CD4-positive, alpha-beta memory T cell (primary cell): ENCODE data around the gene MUCL3. TPM values are rescaled to one million over a fixed set of nuclear protein-coding genes. Genes with fewer than 3 reads are reported as not detected.

ENCODE experiments used
- CTCF ChIA-PET: fragments of 350-600 bp; sonication (Branson Sonifier 250); formaldehyde crosslinking; loops from one replicate; lab custom pipeline; 2021; ENCODE audit warnings: inconsistent platforms; ENCODE audit not compliant: partially characterized antibody; lab: Charles Lee
- POLR2A ChIA-PET: fragments of 350-600 bp; sonication (Branson Sonifier 250); formaldehyde crosslinking; loops from one replicate; lab custom pipeline; 2021; ENCODE audit not compliant: partially characterized antibody; lab: Charles Lee
- DNase-seq, 5 donors: peaks; one replicate each; pipeline versions ENCODE4 v3.0.0 to v3.0.0-alpha.2; 2020 to 2022; ENCODE audit warnings: mixed read lengths in 1 of 5
- H3K27ac ChIP-seq: one replicate; pipeline ENCODE4 v1.7.0; 2013; ENCODE audit warnings: low read depth, low read length
- H3K27me3 ChIP-seq: 2 replicates; pipeline ENCODE4 v1.7.0; 2013; ENCODE audit warnings: mild to moderate bottlenecking, low read length, moderate library complexity; ENCODE audit not compliant: insufficient read depth
- H3K36me3 ChIP-seq: 2 replicates; pipeline ENCODE4 v1.7.0; 2013; ENCODE audit warnings: mild to moderate bottlenecking, low read length, moderate library complexity; ENCODE audit not compliant: insufficient read depth
- H3K4me1 ChIP-seq: 2 replicates; pipeline ENCODE4 v1.7.0; 2013; ENCODE audit warnings: mild to moderate bottlenecking, low read length, moderate library complexity; ENCODE audit not compliant: insufficient read depth
- H3K4me3 ChIP-seq, 2 donors: one replicate each; pipeline ENCODE4 v1.7.0; 2013; ENCODE audit warnings: low read length in 2 of 2, mild to moderate bottlenecking in 1 of 2
- H3K9me3 ChIP-seq, 2 donors: one replicate each; pipeline ENCODE4 v1.7.0; 2013; ENCODE audit warnings: low read length in 2 of 2, control low read depth in 1 of 2; ENCODE audit not compliant: control insufficient read depth in 1 of 2
- H3K27ac Mint-ChIP-seq, 7 donors: one replicate each; pipeline ENCODE4 v1.8.0; 2020 to 2021; ENCODE audit warnings: mixed read lengths in 7 of 7, mild to moderate bottlenecking in 6 of 7, inconsistent platforms in 3 of 7, moderate library complexity in 3 of 7
- H3K27me3 Mint-ChIP-seq, 2 donors: one replicate each; pipeline ENCODE4 v1.8.0; 2020 to 2021; ENCODE audit warnings: mixed read lengths in 2 of 2
- H3K36me3 Mint-ChIP-seq, 2 donors: one replicate each; pipeline ENCODE4 v1.8.0; 2020 to 2021; ENCODE audit warnings: mixed read lengths in 2 of 2, inconsistent platforms in 1 of 2, mild to moderate bottlenecking in 1 of 2
- H3K4me1 Mint-ChIP-seq, 4 donors: one replicate each; pipeline ENCODE4 v1.8.0; 2020 to 2021; ENCODE audit warnings: mixed read lengths in 4 of 4, mild to moderate bottlenecking in 1 of 4
- H3K4me3 Mint-ChIP-seq, 8 donors: one replicate each; pipeline ENCODE4 v1.8.0; 2020 to 2021; ENCODE audit warnings: mixed read lengths in 8 of 8, mild to moderate bottlenecking in 7 of 8, moderate library complexity in 6 of 8, inconsistent platforms in 3 of 8
- H3K9me3 Mint-ChIP-seq, 8 donors: one replicate each; pipeline ENCODE4 v1.8.0; 2020 to 2021; ENCODE audit warnings: mixed read lengths in 8 of 8, mild to moderate bottlenecking in 5 of 8, inconsistent platforms in 3 of 8, moderate library complexity in 1 of 8
- intact Hi-C: fragments of 100-400 bp; cut with micrococcal nuclease; formaldehyde crosslinking; loops from one replicate; pipeline ENCODE4 v1.15.1; 2023
- polyA plus RNA-seq, 2 donors: library from polyadenylated mRNA; unstranded; fragments of 300-500 nt; fragmentation: Illumina TruSeq; gene quantifications; one replicate each; pipeline ENCODE4 v1.2.3, GENCODE V29; 2021
- total RNA-seq, 2 experiments: library from RNA; stranded (reverse); gene quantifications; one replicate each; pipeline ENCODE4 v1.2.3, GENCODE V29; 2021

Gene MUCL3
- total and polyA plus RNA-seq, 4 experiments from 2014 or later = not detected

GRCh38 chr6:31001281-31001888 is 60.6 kb downstream of the MUCL3 start:
- Mint-ChIP-seq H3K9me3 (peaks cover 0 to 2% (median 0%) of the 10 kb centered on the region in 8 donors), H3K36me3 (no peaks in the 10 kb centered on the region), H3K4me1 (peaks cover 0 to 6% (median under 1%) of the 10 kb centered on the region in 4 donors), H3K27ac (no peak overlapping the region), H3K4me3 (no peak overlapping the region), H3K27me3 (peaks cover 3 to 16% of the 10 kb centered on the region in 2 donors)
- ChIA-PET POLR2A (no interaction called here), CTCF (no interaction called here)
- Histone ChIP-seq H3K36me3 (no peaks in the 10 kb centered on the region), H3K4me1 (no peaks in the 10 kb centered on the region), H3K4me3 (no peak overlapping the region), H3K27me3 (no peaks in the 10 kb centered on the region), H3K27ac (no peak overlapping the region), H3K9me3 (no peaks in the 10 kb centered on the region)
- no peak for DNase-seq
- intact Hi-C loops = no loop called here

- intact Hi-C loops = no loop called here
- H3K4me3 ChIP-seq = no peak overlapping the region
- H3K27me3 ChIP-seq = no peaks in the 10 kb centered on the region
Observed at GRCh38 chr6:31002471-31002870, 61.7 kb downstream of the MUCL3 start.

More at GRCh38 chr6:31002471-31002870, 61.7 kb downstream of the MUCL3 start:
- Mint-ChIP-seq H3K4me3 (no peak overlapping the region), H3K36me3 (no peaks in the 10 kb centered on the region), H3K4me1 (peaks cover 0 to 6% (median under 1%) of the 10 kb centered on the region in 4 donors), H3K9me3 (peaks cover 0 to 2% (median 0%) of the 10 kb centered on the region in 8 donors), H3K27ac (no peak overlapping the region), H3K27me3 (peaks cover 3 to 17% of the 10 kb centered on the region in 2 donors)
- POLR2A ChIA-PET = no interaction called here
- H3K27ac ChIP-seq = no peak overlapping the region
- no peak for DNase-seq
- H3K36me3 ChIP-seq = no peaks in the 10 kb centered on the region
- H3K4me1 ChIP-seq = no peaks in the 10 kb centered on the region
- CTCF ChIA-PET = no interaction called here
- no peaks in the 10 kb centered on the region for H3K9me3 ChIP-seq

Other genes with a start within 250 kb of the MUCL3 start
- gene NRM, start 250.0 kb upstream of the MUCL3 start, total RNA-seq = 1 to 10 TPM; 6.4 to 6.6 TPM
- 10 to 100 TPM in 1 of 2 donors, 1 to 10 TPM in 1; 9.1 to 15.8 TPM for gene NRM, start 250.0 kb upstream of the MUCL3 start, polyA plus RNA-seq
- gene MDC1, start 223.7 kb upstream of the MUCL3 start, total RNA-seq = 10 to 100 TPM; 60.7 to 73.5 TPM
- 1 to 10 TPM in 1 of 2 donors, not detected in 1; 9.8 TPM for gene MDC1, start 223.7 kb upstream of the MUCL3 start, polyA plus RNA-seq
- 100 to 1,000 TPM; 285 to 300 TPM for gene TUBB, start 220.6 kb upstream of the MUCL3 start, total RNA-seq
- gene TUBB, start 220.6 kb upstream of the MUCL3 start, polyA plus RNA-seq = 100 to 1,000 TPM in 1 of 2 donors, 10 to 100 TPM in 1; 74.8 to 142 TPM
- 10 to 100 TPM; 75.3 to 78.5 TPM for gene FLOT1, start 198.3 kb upstream of the MUCL3 start, total RNA-seq
- gene FLOT1, start 198.3 kb upstream of the MUCL3 start, polyA plus RNA-seq = 10 to 100 TPM; 74.6 to 82.1 TPM
- gene IER3, start 196.4 kb upstream of the MUCL3 start, total RNA-seq = 10 to 100 TPM; 11.3 to 11.4 TPM
- under 1 TPM; 0.77 to 0.83 TPM for gene IER3, start 196.4 kb upstream of the MUCL3 start, polyA plus RNA-seq
- gene DDR1, start 56.5 kb upstream of the MUCL3 start, total RNA-seq = 10 to 100 TPM; 10.2 to 13.1 TPM
- 1 to 10 TPM; 1.4 to 3.1 TPM for gene DDR1, start 56.5 kb upstream of the MUCL3 start, polyA plus RNA-seq
- gene GTF2H4, start 32.8 kb upstream of the MUCL3 start, total RNA-seq = 10 to 100 TPM; 36.5 to 39.7 TPM
- 1 to 10 TPM; 3.7 to 9.5 TPM for gene GTF2H4, start 32.8 kb upstream of the MUCL3 start, polyA plus RNA-seq
- 10 to 100 TPM; 34.9 to 37.8 TPM for gene VARS2, start 26.7 kb upstream of the MUCL3 start, total RNA-seq
- gene VARS2, start 26.7 kb upstream of the MUCL3 start, polyA plus RNA-seq = 10 to 100 TPM; 16.3 to 17.0 TPM
- gene SFTA2, start 8.8 kb upstream of the MUCL3 start, total RNA-seq = under 1 TPM in 1 of 2 experiments, not detected in 1; 0.44 TPM
- not detected for gene SFTA2, start 8.8 kb upstream of the MUCL3 start, polyA plus RNA-seq
- not detected for gene MUC21, start 42.7 kb downstream of the MUCL3 start, total RNA-seq
- not detected for gene MUC21, start 42.7 kb downstream of the MUCL3 start, polyA plus RNA-seq
- gene MUC22, start 69.5 kb downstream of the MUCL3 start, total RNA-seq = not detected
- gene MUC22, start 69.5 kb downstream of the MUCL3 start, polyA plus RNA-seq = not detected
- not detected for gene C6orf15, start 171.6 kb downstream of the MUCL3 start, total RNA-seq
- gene C6orf15, start 171.6 kb downstream of the MUCL3 start, polyA plus RNA-seq = not detected
- gene PSORS1C1, start 173.8 kb downstream of the MUCL3 start, total RNA-seq = not detected
- under 1 TPM in 1 of 2 donors, not detected in 1; 0.60 TPM for gene PSORS1C1, start 173.8 kb downstream of the MUCL3 start, polyA plus RNA-seq
- not detected for gene CDSN, start 179.5 kb downstream of the MUCL3 start, total RNA-seq
- not detected for gene CDSN, start 179.5 kb downstream of the MUCL3 start, polyA plus RNA-seq
- not detected for gene PSORS1C2, start 198.1 kb downstream of the MUCL3 start, total RNA-seq
- not detected for gene PSORS1C2, start 198.1 kb downstream of the MUCL3 start, polyA plus RNA-seq
- 10 to 100 TPM; 29.8 to 30.5 TPM for gene CCHCR1, start 216.8 kb downstream of the MUCL3 start, total RNA-seq
- gene CCHCR1, start 216.8 kb downstream of the MUCL3 start, polyA plus RNA-seq = 1 to 10 TPM; 3.4 to 8.0 TPM
- gene TCF19, start 217.6 kb downstream of the MUCL3 start, total RNA-seq = 1 to 10 TPM; 9.0 to 9.9 TPM
- 1 to 10 TPM; 6.2 to 6.8 TPM for gene TCF19, start 217.6 kb downstream of the MUCL3 start, polyA plus RNA-seq
- gene POU5F1, start 229.7 kb downstream of the MUCL3 start, total RNA-seq = not detected
- not detected for gene POU5F1, start 229.7 kb downstream of the MUCL3 start, polyA plus RNA-seq